Breast epithelium (tissue), 3 donors: ENCODE data around the gene UGT2A2.

Experiments used
- CTCF ChIP-seq, 3 donors: fragments of 450-650 bp; IDR thresholded peaks; one replicate each; pipeline ENCODE4 v1.5.1; 2016 to 2017; ENCODE audit warnings: antibody characterized with exemption in 3 of 3, mild to moderate bottlenecking in 3 of 3, moderate library complexity in 3 of 3
- POLR2A ChIP-seq: fragments of 450-650 bp; IDR thresholded peaks from one replicate; pipeline ENCODE4 v1.6.1; 2016; ENCODE audit warnings: antibody characterized with exemption, mild to moderate bottlenecking, moderate library complexity

DNA sequence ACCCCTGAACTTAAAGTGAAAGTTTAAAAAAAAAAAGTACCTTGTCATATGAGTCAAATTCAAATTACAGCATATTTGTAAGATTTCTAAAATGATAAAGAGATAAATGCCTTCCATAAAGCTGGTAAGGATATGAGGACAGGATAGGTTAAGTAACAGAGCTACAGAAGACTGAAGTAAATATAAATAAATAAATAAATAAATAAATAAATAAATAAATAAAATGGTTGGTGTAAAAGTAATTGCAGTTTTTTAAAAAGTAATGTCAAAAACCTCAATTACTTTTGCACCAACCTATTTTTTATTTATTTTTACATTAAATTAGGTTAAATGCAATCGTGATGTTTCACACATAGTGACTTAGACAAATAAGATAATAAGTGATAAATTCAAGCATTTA is 62.2 kb downstream of the UGT2A2 start:
- TF ChIP-seq CTCF (IDR thresholded peaks at IDR 0.05) (no peak), POLR2A (no peak)
